Common myeloid progenitor, CD34-positive (primary cell): ENCODE data around the gene ASB1.

Experiments
- CTCF ChIA-PET: fragments of 350-600 bp; sonication (Branson Sonifier 250); formaldehyde crosslinking; loops from one replicate; lab custom pipeline; 2021; ENCODE audit warnings: antibody characterized with exemption; lab: Charles Lee
- POLR2A ChIA-PET: fragments of 350-600 bp; sonication (Branson Sonifier 250); formaldehyde crosslinking; loops from one replicate; lab custom pipeline; 2021; ENCODE audit warnings: antibody characterized with exemption; lab: Charles Lee
- DNase-seq, 3 donors: peaks; one replicate each; pipeline versions ENCODE4 v3.0.0 to v3.0.0-alpha.2; 2013
- H3K27ac ChIP-seq, 2 experiments: 1 replicate in 1 of 2; 2 replicates in 1 of 2; pipeline ENCODE4 v1.7.0; 2013; ENCODE audit warnings: inconsistent platforms in 2 of 2, low read length in 2 of 2, mild to moderate bottlenecking in 2 of 2, low read depth in 1 of 2, moderate library complexity in 1 of 2; ENCODE audit not compliant: severe bottlenecking in 2 of 2, insufficient read depth in 1 of 2, poor library complexity in 1 of 2
- H3K27me3 ChIP-seq, 5 experiments: replicated peaks in 2 of 5; 1 replicate in 3 of 5; 2 replicates in 2 of 5; pipeline versions ENCODE4 v1.6.1 to v1.7.0; 2013; ENCODE audit warnings: low read length in 4 of 5, mild to moderate bottlenecking in 2 of 5, moderate library complexity in 2 of 5, inconsistent platforms in 1 of 5; ENCODE audit not compliant: insufficient read depth in 5 of 5, control insufficient read depth in 4 of 5
- H3K36me3 ChIP-seq, 4 experiments: 1 replicate in 2 of 4; 2 replicates in 2 of 4; pipeline versions ENCODE4 v1.6.1 to v1.7.0; 2013; ENCODE audit warnings: low read length in 3 of 4, control low read depth in 1 of 4, mild to moderate bottlenecking in 1 of 4; ENCODE audit not compliant: control insufficient read depth in 4 of 4, insufficient read depth in 4 of 4
- H3K4me1 ChIP-seq, 4 experiments: 1 replicate in 3 of 4; 2 replicates in 1 of 4; pipeline versions ENCODE4 v1.6.1 to v1.7.1; 2013; ENCODE audit warnings: low read length in 3 of 4, mild to moderate bottlenecking in 3 of 4, control low read depth in 1 of 4, inconsistent platforms in 1 of 4, moderate library complexity in 1 of 4; ENCODE audit not compliant: control insufficient read depth in 4 of 4, insufficient read depth in 4 of 4; ENCODE audit errors: control extremely low read depth in 1 of 4
- H3K4me3 ChIP-seq, 7 experiments: 1 replicate in 4 of 7; 2 replicates in 3 of 7; pipeline versions ENCODE4 v1.5.1 to v1.7.0; 2013; ENCODE audit warnings: mild to moderate bottlenecking in 7 of 7, low read length in 6 of 7, moderate library complexity in 6 of 7, inconsistent platforms in 2 of 7, low read depth in 2 of 7, control low read depth in 1 of 7; ENCODE audit not compliant: insufficient read depth in 4 of 7, control insufficient read depth in 1 of 7; ENCODE audit errors: extremely low read depth in 1 of 7
- H3K9me3 ChIP-seq, 5 experiments: 1 replicate in 4 of 5; 2 replicates in 1 of 5; pipeline versions ENCODE4 v1.6.1 to v1.7.1; 2013; ENCODE audit warnings: low read length in 4 of 5, mild to moderate bottlenecking in 2 of 5, inconsistent platforms in 1 of 5, low read depth in 1 of 5, moderate library complexity in 1 of 5; ENCODE audit not compliant: control insufficient read depth in 4 of 5, insufficient read depth in 2 of 5; ENCODE audit errors: control extremely low read depth in 1 of 5
- whole genome bisulfite sequencing: methylation state at CpG from one replicate; pipeline ENCODE4 v1.1.5; 2013; ENCODE audit not compliant: insufficient coverage; 5-methylcytosine and 5-hydroxymethylcytosine counted together

The ASB1 gene

GRCh38 chr2:238435752-238436096 is 9.0 kb downstream of the ASB1 start:
- Histone ChIP-seq H3K27me3 (no peaks in the 10 kb centered on the region), H3K27ac (no peak overlapping the region), H3K4me3 (no peak overlapping the region), H3K9me3 (peaks cover 0 to 5% (median 1%) of the 10 kb centered on the region in 5 experiments), H3K36me3 (peaks cover 19 to 62% (median 23%) of the 10 kb centered on the region in 4 experiments), H3K4me1 (no peaks in the 10 kb centered on the region)
- no peak for DNase-seq
- POLR2A ChIA-PET = no interaction called here
- CTCF ChIA-PET = interaction anchor here (1.1 to 1.9 kb wide), 2 partner anchors 66 to 78 kb away, joined by 4 to 10 read pairs; no protein-coding TSS in a partner anchor
- WGBS = 98% methylated on average over 20 of the region's 20 CpGs

GRCh38 chr2:238438856-238439849 is 12.4 kb downstream of the ASB1 start:
- CTCF ChIA-PET = no interaction called here
- H3K27ac ChIP-seq = no peak overlapping the region
- POLR2A ChIA-PET = no interaction called here
- no peak overlapping the region for H3K4me3 ChIP-seq
- H3K27me3 ChIP-seq = no peaks in the 10 kb centered on the region
- H3K4me1 ChIP-seq = no peaks in the 10 kb centered on the region
- DNase-seq = no peak
- no peaks in the 10 kb centered on the region for H3K9me3 ChIP-seq
- WGBS = 100% methylated on average over 16 of the region's 24 CpGs
- H3K36me3 ChIP-seq = peaks cover 13 to 54% (median 20%) of the 10 kb centered on the region in 4 experiments

GRCh38 chr2:238439917-238440316 is 13.2 kb downstream of the ASB1 start:
- Histone ChIP-seq H3K27ac (no peak overlapping the region), H3K36me3 (peaks cover 11 to 54% (median 19%) of the 10 kb centered on the region in 4 experiments), H3K9me3 (no peaks in the 10 kb centered on the region), H3K4me3 (no peak overlapping the region), H3K4me1 (no peaks in the 10 kb centered on the region), H3K27me3 (no peaks in the 10 kb centered on the region)
- no CpG with 5 or more reads among the region's 2 CpGs for WGBS
- DNase-seq = no peak
- CTCF ChIA-PET = no interaction called here
- POLR2A ChIA-PET = no interaction called here

GRCh38 chr2:238440331-238440730 is 13.6 kb downstream of the ASB1 start:
- WGBS = 90% methylated on average over 4 of the region's 4 CpGs
- POLR2A ChIA-PET = no interaction called here
- Histone ChIP-seq H3K27ac (no peak overlapping the region), H3K4me3 (no peak overlapping the region), H3K36me3 (peaks cover 11 to 54% (median 17%) of the 10 kb centered on the region in 4 experiments), H3K9me3 (no peaks in the 10 kb centered on the region), H3K4me1 (no peaks in the 10 kb centered on the region), H3K27me3 (no peaks in the 10 kb centered on the region)
- DNase-seq = no peak
- CTCF ChIA-PET = no interaction called here

GRCh38 chr2:238440767-238441166 is 14.0 kb downstream of the ASB1 start:
- ChIA-PET POLR2A (no interaction called here), CTCF (interaction anchor here (0.6 kb wide), 1 partner anchor 9 kb away, joined by 3 read pairs; no protein-coding TSS in a partner anchor)
- Histone ChIP-seq H3K9me3 (no peaks in the 10 kb centered on the region), H3K4me3 (no peak overlapping the region), H3K36me3 (peaks cover 11 to 54% (median 21%) of the 10 kb centered on the region in 4 experiments), H3K27ac (no peak overlapping the region), H3K4me1 (no peaks in the 10 kb centered on the region), H3K27me3 (no peaks in the 10 kb centered on the region)
- no peak for DNase-seq
- 100% methylated on average over 11 of the region's 11 CpGs for WGBS

- no peaks in the 10 kb centered on the region for H3K9me3 ChIP-seq
- 97% methylated on average over 16 of the region's 17 CpGs for WGBS
- DNase-seq = no peak
- H3K4me1 ChIP-seq = no peaks in the 10 kb centered on the region
- H3K36me3 ChIP-seq = peaks cover 11 to 56% (median 27%) of the 10 kb centered on the region in 4 experiments
- CTCF ChIA-PET = interaction anchor here (0.6 to 1.2 kb wide), 4 partner anchors 8 to 72 kb away, joined by 3 to 4 read pairs (median 3); no protein-coding TSS in a partner anchor
- no peak overlapping the region for H3K27ac ChIP-seq
- POLR2A ChIA-PET = no interaction called here
- H3K27me3 ChIP-seq = no peaks in the 10 kb centered on the region
- no peak overlapping the region for H3K4me3 ChIP-seq
Observed at GRCh38 chr2:238441262-238442114, 14.8 kb downstream of the ASB1 start.
